PC-9 (cell line): Measurements from ENCODE around the gene NUTM2D. TPM values are rescaled to one million over a fixed set of nuclear protein-coding genes. Genes with fewer than 3 reads are reported as not detected.
"Not testable (repeated sequence)": the region's sequence is repeated elsewhere in the genome, so short reads cannot be mapped to it uniquely, and the experiment has no call there.

Experiments used
- BruUV-seq: library from RNA; stranded (reverse); fragments of 400-500 nt; replicated peaks from 2 replicates; lab custom pipeline; 2021; lab: Mats Ljungman, UMichigan
- CTCF ChIA-PET: fragments of 300-600 bp; sonication (Branson Sonifier 250); formaldehyde crosslinking; loops from one replicate; lab custom pipeline; 2022; ENCODE audit warnings: antibody characterized with exemption; lab: Charles Lee
- POLR2A ChIA-PET: fragments of 300-600 bp; sonication (Branson Sonifier 250); formaldehyde crosslinking; loops from one replicate; lab custom pipeline; 2022; ENCODE audit warnings: antibody characterized with exemption; ENCODE audit not compliant: unreplicated experiment; lab: Charles Lee
- DNase-seq, 2 experiments: peaks; one replicate each; pipeline versions ENCODE4 v3.0.0 to v3.0.0-alpha.2; 2015 to 2022; ENCODE audit warnings: mixed read lengths in 1 of 2
- H2AFZ ChIP-seq: fragments of 200-600 bp; sonication (generic); 2 replicates; pipeline ENCODE4 v1.8.1; 2017; ENCODE audit warnings: antibody characterized with exemption
- H3F3A ChIP-seq: fragments of 200-600 bp; sonication (generic); 2 replicates; pipeline ENCODE4 v1.8.1; 2017; ENCODE audit warnings: antibody characterized with exemption, mild to moderate bottlenecking, low read depth; ENCODE audit not compliant: insufficient read depth
- H3K27ac ChIP-seq: fragments of 200-600 bp; sonication (generic); 2 replicates; pipeline ENCODE4 v1.6.1; 2016; ENCODE audit warnings: mixed run types
- H3K27me3 ChIP-seq: fragments of 200-600 bp; sonication (generic); 2 replicates; pipeline ENCODE4 v1.6.1; 2016; ENCODE audit warnings: low read depth, mixed run types; ENCODE audit not compliant: insufficient read depth
- H3K36me3 ChIP-seq: fragments of 200-600 bp; sonication (generic); 2 replicates; pipeline ENCODE4 v1.6.1; 2016; ENCODE audit warnings: low read depth, mixed run types
- H3K4me1 ChIP-seq: fragments of 200-600 bp; sonication (generic); replicated peaks from 2 replicates; pipeline ENCODE4 v1.6.1; 2016; ENCODE audit warnings: mixed run types; ENCODE audit not compliant: insufficient read depth
- H3K4me2 ChIP-seq: fragments of 200-600 bp; sonication (generic); 2 replicates; pipeline ENCODE4 v1.6.1; 2017; ENCODE audit warnings: mixed run types
- H3K4me3 ChIP-seq: fragments of 200-600 bp; sonication (generic); 2 replicates; pipeline ENCODE4 v1.6.1; 2016; ENCODE audit warnings: mixed run types
- H3K79me2 ChIP-seq: fragments of 200-600 bp; sonication (generic); 2 replicates; pipeline ENCODE4 v1.6.1; 2017; ENCODE audit warnings: low read depth, mixed run types
- H3K9me2 ChIP-seq: fragments of 200-600 bp; sonication (generic); 2 replicates; pipeline ENCODE4 v1.8.1; 2017; ENCODE audit warnings: mild to moderate bottlenecking; ENCODE audit not compliant: insufficient read depth
- H3K9me3 ChIP-seq: fragments of 200-600 bp; sonication (generic); 2 replicates; pipeline ENCODE4 v1.8.1; 2016; ENCODE audit warnings: low read depth; ENCODE audit not compliant: insufficient read depth
- H4K20me1 ChIP-seq: fragments of 200-600 bp; sonication (generic); 2 replicates; pipeline ENCODE4 v1.8.1; 2017; ENCODE audit not compliant: insufficient read depth
- intact Hi-C: fragments of 100-400 bp; cut with micrococcal nuclease; formaldehyde crosslinking; loops from one replicate; pipeline ENCODE4 v1.10.0; 2022; ENCODE audit not compliant: unreplicated experiment
- total RNA-seq: library from RNA; stranded (reverse); gene quantifications from 2 replicates; pipeline ENCODE4 v1.2.3, GENCODE V29; 2021

The NUTM2D gene
- total RNA-seq, 1 experiment from 2014 or later: 1.9 TPM

- DNase-seq, H3K36me3 ChIP-seq, POLR2A ChIA-PET, H4K20me1 ChIP-seq, H3K4me2 ChIP-seq, BruUV-seq, H2AFZ ChIP-seq, H3K9me3 ChIP-seq, H3K27me3 ChIP-seq, H3K9me2 ChIP-seq, H3K4me1 ChIP-seq, CTCF ChIA-PET, H3K27ac ChIP-seq, H3K79me2 ChIP-seq, H3F3A ChIP-seq, H3K4me3 ChIP-seq, intact Hi-C loops: not testable (repeated sequence)
Measured at GRCh38 chr10:87321505-87321904, 36.0 kb upstream of the NUTM2D start.

- H3K27ac ChIP-seq, BruUV-seq, H3F3A ChIP-seq, H2AFZ ChIP-seq, POLR2A ChIA-PET, H3K4me3 ChIP-seq, H3K4me2 ChIP-seq, H3K36me3 ChIP-seq, H4K20me1 ChIP-seq, H3K9me3 ChIP-seq, H3K9me2 ChIP-seq, intact Hi-C loops, DNase-seq, H3K4me1 ChIP-seq, H3K79me2 ChIP-seq, H3K27me3 ChIP-seq, CTCF ChIA-PET: not testable (repeated sequence)
Measured at GRCh38 chr10:87324559-87324958, 33.0 kb upstream of the NUTM2D start.

DNA sequence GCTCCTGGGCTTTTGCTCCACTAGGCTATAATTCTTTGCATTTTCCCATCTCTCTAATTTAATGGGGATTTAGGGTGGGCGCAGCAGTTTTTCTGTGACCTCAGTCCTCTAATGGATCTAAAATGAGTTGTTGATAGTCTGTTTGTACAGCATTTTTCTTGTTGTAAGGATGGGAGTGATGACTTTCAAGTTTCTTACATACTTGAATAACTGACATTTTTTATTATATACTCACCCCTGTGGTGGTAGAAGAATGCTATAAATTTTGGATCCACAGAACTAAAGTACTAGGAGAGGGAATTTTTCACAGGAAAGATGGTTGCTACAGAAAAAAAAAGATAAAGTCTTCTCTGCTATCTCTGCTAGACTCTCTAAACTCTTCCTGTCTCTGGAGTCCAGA is 29.6 kb upstream of the NUTM2D start:
- H3K27ac ChIP-seq, CTCF ChIA-PET, H3K79me2 ChIP-seq, H3K9me3 ChIP-seq, H3F3A ChIP-seq, H3K4me2 ChIP-seq, intact Hi-C loops, H2AFZ ChIP-seq, H3K4me1 ChIP-seq, DNase-seq, H4K20me1 ChIP-seq, POLR2A ChIA-PET, H3K4me3 ChIP-seq, H3K9me2 ChIP-seq, H3K36me3 ChIP-seq, H3K27me3 ChIP-seq, BruUV-seq: not testable (repeated sequence)

GRCh38 chr10:87329131-87329530 is 28.4 kb upstream of the NUTM2D start:
- H3F3A ChIP-seq, H3K9me2 ChIP-seq, H3K4me3 ChIP-seq, H3K9me3 ChIP-seq, H3K4me2 ChIP-seq, H3K27ac ChIP-seq, POLR2A ChIA-PET, CTCF ChIA-PET, H3K79me2 ChIP-seq, H2AFZ ChIP-seq, intact Hi-C loops, BruUV-seq, H3K27me3 ChIP-seq, DNase-seq, H3K36me3 ChIP-seq, H4K20me1 ChIP-seq, H3K4me1 ChIP-seq: not testable (repeated sequence)

DNA sequence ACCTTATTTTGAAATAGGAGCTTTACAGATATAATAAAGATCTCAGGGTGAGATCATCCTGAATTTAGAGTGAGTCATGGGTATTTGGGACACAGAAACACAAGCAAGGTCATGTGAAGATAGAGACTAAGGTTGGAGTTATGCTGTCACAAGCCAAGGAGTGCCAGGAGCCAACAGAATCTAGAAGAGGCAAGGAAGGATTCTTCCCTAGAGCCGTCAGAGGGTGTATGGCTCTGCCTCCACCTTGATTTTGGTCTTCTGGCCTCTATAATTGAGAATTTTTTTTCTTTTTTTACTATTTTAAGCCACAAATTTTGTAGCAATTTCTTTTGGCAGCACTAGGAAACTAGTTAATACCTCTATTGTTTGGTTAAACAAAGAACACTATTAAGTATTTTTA is 24.9 kb upstream of the NUTM2D start:
- H3K79me2 ChIP-seq, H4K20me1 ChIP-seq, H2AFZ ChIP-seq, intact Hi-C loops, H3K4me2 ChIP-seq, DNase-seq, BruUV-seq, H3K27ac ChIP-seq, H3K9me3 ChIP-seq, POLR2A ChIA-PET, H3K4me1 ChIP-seq, H3F3A ChIP-seq, CTCF ChIA-PET, H3K27me3 ChIP-seq, H3K36me3 ChIP-seq, H3K4me3 ChIP-seq, H3K9me2 ChIP-seq: not testable (repeated sequence)

DNA sequence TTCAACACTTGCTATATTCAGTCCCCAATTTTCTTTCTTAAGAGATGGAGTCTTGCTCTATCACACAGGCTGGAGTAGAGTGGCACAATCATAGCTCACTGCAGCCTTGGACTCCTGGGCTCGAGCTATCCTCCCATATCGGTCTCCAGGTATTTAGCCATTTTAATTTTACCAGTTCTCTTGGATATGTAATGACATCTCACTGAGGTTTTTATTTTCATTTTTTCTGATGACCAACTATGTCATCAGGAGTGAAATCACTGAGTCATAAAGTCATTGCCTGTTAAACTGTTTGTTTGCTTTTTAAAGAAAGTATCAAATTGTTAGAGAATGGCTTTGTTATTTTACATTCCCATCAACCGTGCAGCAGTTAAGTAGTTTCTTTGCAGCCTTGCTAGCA is 17.1 kb upstream of the NUTM2D start:
- H3K27ac ChIP-seq, CTCF ChIA-PET, H3K9me3 ChIP-seq, H4K20me1 ChIP-seq, H3K9me2 ChIP-seq, H3K27me3 ChIP-seq, H3K36me3 ChIP-seq, H2AFZ ChIP-seq, H3K4me1 ChIP-seq, H3F3A ChIP-seq, intact Hi-C loops: not testable (repeated sequence)
- peak overlapping the region; percentile 59 for H3K4me2 ChIP-seq
- peaks cover 24% of the 10 kb centered on the region for H3K79me2 ChIP-seq
- POLR2A ChIA-PET: interaction anchor here (0.7 kb wide), 1 partner anchor 82 kb away, joined by 3 read pairs; no protein-coding TSS in a partner anchor
- TSS peak; percentile 35 for BruUV-seq
- H3K4me3 ChIP-seq: peak overlapping the region; percentile 26; the same call in 1 of the 2 replicates
- peak in 1 of 2 experiments; percentile 27 for DNase-seq

DNA sequence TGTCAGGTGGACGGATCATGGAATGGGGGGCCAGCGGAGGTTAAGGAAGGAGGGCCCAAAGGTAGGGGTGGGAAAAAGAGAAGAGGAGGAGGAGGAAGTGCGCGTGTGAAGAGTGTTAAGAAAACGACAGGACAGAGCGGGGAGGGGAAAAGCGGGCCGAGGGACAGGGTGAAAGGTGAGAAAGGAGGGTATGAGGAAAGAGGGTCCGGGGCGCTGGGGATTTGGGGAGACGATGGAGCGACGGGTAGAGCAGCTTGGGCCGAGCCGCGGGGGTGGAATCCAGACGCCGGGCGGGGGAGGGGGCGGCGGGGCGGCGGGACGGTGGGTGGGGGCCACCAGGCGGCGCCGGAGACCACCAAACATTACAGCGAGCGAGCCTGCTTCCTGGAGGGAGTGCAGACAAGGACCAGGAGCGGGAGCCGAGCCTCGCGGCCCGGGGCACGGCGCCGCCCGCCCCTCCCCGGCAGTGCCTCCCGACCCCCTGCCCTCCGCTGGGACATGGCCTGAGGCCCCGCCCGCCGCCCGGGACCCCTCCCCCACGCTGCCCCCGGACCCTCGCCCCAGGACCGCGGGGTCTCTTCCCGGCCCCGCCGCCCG is 15.9 kb upstream of the NUTM2D start:
- POLR2A ChIA-PET, H2AFZ ChIP-seq, H3K9me2 ChIP-seq, H3K27me3 ChIP-seq, H3K36me3 ChIP-seq, H4K20me1 ChIP-seq, intact Hi-C loops, H3K4me1 ChIP-seq, H3F3A ChIP-seq, H3K27ac ChIP-seq, BruUV-seq, H3K9me3 ChIP-seq: not testable (repeated sequence)
- peaks cover 24% of the 10 kb centered on the region for H3K79me2 ChIP-seq
- peak overlapping the region; percentile 54; the same call in 1 of the 2 replicates for H3K4me3 ChIP-seq
- peak in 1 of 2 experiments; percentile 0 for DNase-seq
- peak overlapping the region; percentile 64; the same call in 1 of the 2 replicates for H3K4me2 ChIP-seq
- CTCF ChIA-PET: interaction anchor here (0.6 kb wide), 1 partner anchor 942 kb away, joined by 3 read pairs; no protein-coding TSS in a partner anchor
